Endothelial cell of umbilical vein (primary cell): Measurements from ENCODE around the gene CACNA1C.

Source experiments
- EZH2 ChIP-seq: IDR thresholded peaks from 2 replicates; pipeline ENCODE4 v1.6.1; 2012; ENCODE audit warnings: borderline replicate concordance, low read depth, mild to moderate bottlenecking, moderate library complexity, low read length, inconsistent platforms; ENCODE audit not compliant: severe bottlenecking
- FOS ChIP-seq: IDR thresholded peaks from 2 replicates; pipeline ENCODE4 v1.6.1; 2011; ENCODE audit warnings: mild to moderate bottlenecking, low read length, moderate library complexity, borderline replicate concordance; ENCODE audit not compliant: insufficient read depth
- GATA2 ChIP-seq: IDR thresholded peaks from 2 replicates; pipeline ENCODE4 v1.7.0; 2011; ENCODE audit warnings: low read depth, mild to moderate bottlenecking, moderate library complexity, mixed read lengths, low read length; ENCODE audit not compliant: insufficient read length, insufficient read depth
- JUN ChIP-seq: IDR thresholded peaks from 2 replicates; pipeline ENCODE4 v1.6.1; 2011; ENCODE audit warnings: borderline replicate concordance, low read depth; ENCODE audit not compliant: insufficient read length, insufficient read depth
- MYC ChIP-seq: IDR thresholded peaks from one replicate; pipeline ENCODE4 v1.6.1; 2011; ENCODE audit warnings: mild to moderate bottlenecking, low read depth, low read length
- POLR2A ChIP-seq: IDR thresholded peaks from 2 replicates; pipeline ENCODE4 v1.6.1; 2012; ENCODE audit warnings: low read depth, mild to moderate bottlenecking, control low read depth, low read length
- POLR2AphosphoS5 ChIP-seq: IDR thresholded peaks from 2 replicates; pipeline ENCODE4 v1.6.1; 2012; ENCODE audit warnings: low read depth, mild to moderate bottlenecking, control low read depth, low read length, moderate library complexity; ENCODE audit not compliant: insufficient read depth
- TF ChIP-seq, protein P1 (sequence below), 2 donors: IDR thresholded peaks; 1 replicate in 1 of 2; 2 replicates in 1 of 2; pipeline ENCODE4 v1.5.1; 2011; ENCODE audit warnings: low read length in 2 of 2, mild to moderate bottlenecking in 2 of 2, moderate library complexity in 2 of 2, control low read depth in 1 of 2, inconsistent platforms in 1 of 2, low read depth in 1 of 2; ENCODE audit not compliant: insufficient read depth in 1 of 2; ENCODE audit errors: extremely low read depth in 1 of 2
- TF ChIP-seq, protein P2 (sequence below): IDR thresholded peaks from 2 replicates; pipeline ENCODE4 v1.6.1; 2011; ENCODE audit not compliant: insufficient read depth, insufficient read length

DNA sequence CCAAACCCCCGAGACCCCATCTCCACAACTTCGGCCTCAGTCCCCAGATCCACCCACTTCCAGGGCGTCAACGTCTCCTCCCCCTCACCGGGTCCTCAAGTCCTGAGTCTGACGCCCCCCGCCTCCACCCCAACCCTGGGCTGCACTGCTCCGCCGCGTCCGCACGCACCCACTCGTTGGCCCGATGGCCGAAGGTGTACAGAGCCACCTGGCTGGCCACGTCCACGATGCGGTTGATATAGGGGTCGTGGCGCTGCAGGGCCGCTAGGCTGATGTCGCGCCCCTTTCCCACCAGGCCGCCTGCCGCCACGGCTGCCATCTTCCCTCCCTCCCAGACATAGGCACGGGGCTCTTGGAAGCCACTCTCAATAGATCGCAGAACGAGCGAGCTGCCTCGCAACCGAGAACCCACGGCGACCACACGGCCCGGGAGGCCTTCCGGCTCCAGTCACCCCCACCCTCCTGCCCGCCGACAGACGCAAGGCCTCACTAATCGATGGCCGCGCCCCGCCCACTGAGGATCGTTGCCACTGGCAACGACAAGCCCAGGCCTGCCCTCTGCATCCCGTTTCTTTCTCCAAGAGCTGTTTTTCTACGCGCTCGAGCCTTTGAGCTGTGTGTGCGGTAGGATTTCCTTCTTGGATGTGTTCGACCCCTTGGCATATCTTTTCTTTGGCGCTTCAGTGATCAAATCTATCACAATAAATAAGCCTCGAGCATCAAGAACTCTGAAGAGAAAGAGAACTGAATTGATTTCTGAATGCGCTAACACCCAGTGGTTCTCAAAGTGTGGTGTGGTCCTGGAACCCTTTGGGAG is 48.5 kb upstream of the CACNA1C start, which contains the start of gene DCP1B:
- TF ChIP-seq, protein P1, sequence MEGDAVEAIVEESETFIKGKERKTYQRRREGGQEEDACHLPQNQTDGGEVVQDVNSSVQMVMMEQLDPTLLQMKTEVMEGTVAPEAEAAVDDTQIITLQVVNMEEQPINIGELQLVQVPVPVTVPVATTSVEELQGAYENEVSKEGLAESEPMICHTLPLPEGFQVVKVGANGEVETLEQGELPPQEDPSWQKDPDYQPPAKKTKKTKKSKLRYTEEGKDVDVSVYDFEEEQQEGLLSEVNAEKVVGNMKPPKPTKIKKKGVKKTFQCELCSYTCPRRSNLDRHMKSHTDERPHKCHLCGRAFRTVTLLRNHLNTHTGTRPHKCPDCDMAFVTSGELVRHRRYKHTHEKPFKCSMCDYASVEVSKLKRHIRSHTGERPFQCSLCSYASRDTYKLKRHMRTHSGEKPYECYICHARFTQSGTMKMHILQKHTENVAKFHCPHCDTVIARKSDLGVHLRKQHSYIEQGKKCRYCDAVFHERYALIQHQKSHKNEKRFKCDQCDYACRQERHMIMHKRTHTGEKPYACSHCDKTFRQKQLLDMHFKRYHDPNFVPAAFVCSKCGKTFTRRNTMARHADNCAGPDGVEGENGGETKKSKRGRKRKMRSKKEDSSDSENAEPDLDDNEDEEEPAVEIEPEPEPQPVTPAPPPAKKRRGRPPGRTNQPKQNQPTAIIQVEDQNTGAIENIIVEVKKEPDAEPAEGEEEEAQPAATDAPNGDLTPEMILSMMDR (IDR thresholded peaks at IDR 0.05; ENCODE audit: extremely low read depth in 1 of 2, insufficient read depth in 1 of 2, low read depth in 1 of 2, low read length in 2 of 2) = peak in 1 of 2 donors; percentile 14
- TF ChIP-seq POLR2A = peak; percentile 64
- peak; percentile 91 for TF ChIP-seq POLR2AphosphoS5
- no peak for TF ChIP-seq JUN
- TF ChIP-seq, protein P2, sequence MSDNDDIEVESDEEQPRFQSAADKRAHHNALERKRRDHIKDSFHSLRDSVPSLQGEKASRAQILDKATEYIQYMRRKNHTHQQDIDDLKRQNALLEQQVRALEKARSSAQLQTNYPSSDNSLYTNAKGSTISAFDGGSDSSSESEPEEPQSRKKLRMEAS = peak; percentile 59
- TF ChIP-seq EZH2 = no peak
- peak; percentile 14 for TF ChIP-seq MYC
- TF ChIP-seq GATA2 = no peak
- TF ChIP-seq FOS = no peak
